SKM-1 (cell line): Measurements from ENCODE around the gene FCGBP.

Source experiments
- DNase-seq: peaks from one replicate; lab custom pipeline; 2025; ENCODE audit not compliant: unreplicated experiment; lab: John Stamatoyannopoulos, UW

FCGBP gene

DNA sequence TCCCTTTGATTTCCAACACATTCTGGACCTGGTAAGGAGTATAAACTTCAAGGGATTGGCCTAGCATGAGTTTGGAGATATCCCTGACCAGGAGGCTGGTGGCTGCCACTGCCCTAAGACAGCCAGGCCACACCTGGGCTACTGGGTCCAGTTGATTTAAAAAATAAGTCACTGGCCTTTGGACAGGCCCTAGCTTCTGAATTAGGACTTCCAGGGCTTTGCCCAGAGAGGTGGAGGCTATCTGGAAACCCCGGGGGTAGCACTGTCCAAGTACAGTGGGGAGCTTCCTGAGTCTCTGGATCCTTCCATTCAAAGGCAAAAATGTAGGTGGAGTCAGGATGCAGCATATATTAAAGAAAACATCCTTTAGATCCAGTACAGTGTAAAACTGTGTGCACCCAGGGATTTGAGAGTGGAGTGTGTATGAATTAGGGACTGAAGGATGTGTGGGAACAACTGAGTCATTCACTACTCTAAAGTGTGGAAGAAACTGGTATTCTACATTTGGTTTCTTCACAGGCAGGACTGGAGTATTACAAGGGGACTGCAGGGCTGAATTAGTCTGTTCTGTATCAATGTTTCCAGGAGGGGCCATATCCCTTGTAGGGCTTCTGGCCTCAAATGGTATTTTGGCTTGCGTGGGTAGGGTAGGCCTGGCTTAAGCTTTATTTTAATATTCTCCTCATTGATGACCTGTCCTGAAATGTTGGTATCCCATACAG, 14.8 kb upstream of the FCGBP start:
- no peak for DNase-seq

DNA sequence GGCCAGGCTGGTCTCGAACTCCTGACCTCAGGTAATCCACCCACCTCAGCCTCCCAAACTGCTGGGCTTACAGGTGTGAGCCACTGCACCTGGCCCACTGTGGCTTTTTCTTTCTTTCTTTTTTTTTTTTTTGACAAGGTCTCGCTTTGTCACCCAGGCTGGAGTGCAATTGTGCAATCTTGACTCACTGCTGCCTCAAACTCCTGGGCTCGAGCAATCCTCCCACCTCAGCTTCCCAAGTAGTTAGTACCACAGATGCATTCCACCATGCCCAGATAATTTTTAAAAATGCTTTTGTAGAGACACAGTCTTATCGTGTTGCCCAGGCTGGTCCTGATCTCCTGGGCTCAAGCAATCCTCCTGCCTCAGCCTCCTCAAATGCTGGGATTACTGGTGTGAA, 12.1 kb upstream of the FCGBP start:
- no peak for DNase-seq

DNA sequence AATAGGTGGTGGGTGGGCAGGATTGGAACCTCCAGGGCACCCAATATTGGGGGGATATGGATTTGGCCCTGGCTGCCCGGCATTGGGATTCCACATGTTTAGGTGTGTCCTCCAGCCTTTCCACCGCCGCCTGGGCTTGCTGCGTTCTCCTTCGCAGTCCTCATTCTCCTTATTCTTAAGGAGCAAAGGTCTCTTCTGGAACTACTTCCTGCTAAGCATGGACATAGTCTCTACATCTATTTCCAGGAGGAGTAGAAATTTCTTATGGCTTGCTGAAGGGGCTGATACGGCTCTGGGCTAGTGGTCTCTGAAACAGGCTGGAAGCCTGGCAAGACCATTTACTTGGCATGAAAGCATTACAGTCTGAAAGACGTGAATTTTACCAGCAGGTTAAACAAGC, 9.2 kb upstream of the FCGBP start:
- DNase-seq: no peak

DNA sequence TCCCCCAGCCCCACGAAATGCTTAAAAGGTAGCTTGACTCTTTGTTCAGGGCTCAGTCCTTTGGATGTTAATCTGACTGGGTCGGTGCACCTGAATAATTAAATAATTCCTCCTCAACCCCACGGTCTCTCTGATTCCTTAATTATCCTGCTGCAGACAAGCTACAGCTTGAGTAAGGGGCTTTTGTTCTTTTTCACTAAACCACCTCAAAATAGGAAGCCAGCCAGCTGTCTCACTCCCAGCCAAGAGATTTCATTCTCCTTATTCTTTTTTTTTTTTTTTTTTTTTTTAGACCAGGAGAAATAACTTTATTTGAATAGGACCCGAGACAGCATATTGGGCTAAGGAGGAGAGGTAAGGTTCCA, 7.9 kb upstream of the FCGBP start:
- no peak for DNase-seq

DNA sequence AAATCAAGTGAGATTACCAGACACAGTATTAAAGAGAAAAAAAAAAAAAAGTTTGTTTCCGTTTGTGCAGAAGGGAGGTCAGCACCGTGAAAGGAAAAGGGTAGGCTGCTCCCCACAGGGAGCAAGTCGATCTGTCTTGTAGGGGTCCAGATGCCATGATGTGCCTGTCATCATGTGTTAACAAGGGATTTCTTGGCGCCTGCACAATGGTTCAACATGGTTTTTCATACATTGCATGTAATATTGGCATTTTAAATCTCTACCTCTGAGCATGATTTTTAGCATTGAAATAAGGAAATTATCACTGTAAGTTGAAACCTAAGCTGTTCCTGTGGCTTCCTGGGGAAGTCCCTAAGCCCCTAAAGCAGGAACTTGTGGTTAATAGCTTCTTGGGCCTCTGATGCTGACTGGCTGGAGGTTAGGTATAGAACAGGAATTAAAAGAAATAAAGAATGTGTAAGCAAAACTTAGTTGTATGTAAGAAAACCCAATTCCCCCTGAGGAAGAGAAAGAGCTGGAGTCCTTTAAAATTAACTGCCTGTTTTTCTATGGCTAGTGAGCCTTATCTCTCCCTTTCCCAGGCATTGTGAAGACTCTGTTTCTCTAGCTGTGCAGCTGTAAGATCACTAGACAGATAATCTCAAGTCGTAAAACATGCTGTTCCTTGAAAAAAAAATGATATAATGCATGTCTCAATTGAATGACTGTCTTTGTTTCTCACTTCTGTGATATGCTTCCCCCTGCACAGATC, 7.4 kb upstream of the FCGBP start:
- peak; percentile 63 for DNase-seq

DNA sequence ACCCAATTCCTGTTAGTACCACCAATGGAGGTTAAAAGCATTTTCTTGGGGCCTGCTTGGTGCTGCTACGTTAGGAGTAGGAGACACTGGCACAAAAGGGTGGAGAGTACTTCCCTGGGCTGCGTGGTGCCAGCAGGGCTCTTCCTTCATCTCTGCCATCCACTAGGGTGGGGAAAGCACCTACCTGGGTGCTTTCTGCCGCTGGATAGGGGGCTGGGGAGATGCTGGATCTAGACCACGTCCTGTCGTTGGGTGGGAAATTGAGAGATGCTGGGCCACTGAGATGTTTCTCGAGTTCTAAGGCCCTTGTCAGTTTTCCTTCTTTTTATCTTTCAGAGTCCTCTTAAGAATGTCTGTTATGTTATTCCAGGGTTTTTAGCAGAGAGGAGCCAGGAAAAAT, 6.7 kb upstream of the FCGBP start:
- DNase-seq: no peak

DNA sequence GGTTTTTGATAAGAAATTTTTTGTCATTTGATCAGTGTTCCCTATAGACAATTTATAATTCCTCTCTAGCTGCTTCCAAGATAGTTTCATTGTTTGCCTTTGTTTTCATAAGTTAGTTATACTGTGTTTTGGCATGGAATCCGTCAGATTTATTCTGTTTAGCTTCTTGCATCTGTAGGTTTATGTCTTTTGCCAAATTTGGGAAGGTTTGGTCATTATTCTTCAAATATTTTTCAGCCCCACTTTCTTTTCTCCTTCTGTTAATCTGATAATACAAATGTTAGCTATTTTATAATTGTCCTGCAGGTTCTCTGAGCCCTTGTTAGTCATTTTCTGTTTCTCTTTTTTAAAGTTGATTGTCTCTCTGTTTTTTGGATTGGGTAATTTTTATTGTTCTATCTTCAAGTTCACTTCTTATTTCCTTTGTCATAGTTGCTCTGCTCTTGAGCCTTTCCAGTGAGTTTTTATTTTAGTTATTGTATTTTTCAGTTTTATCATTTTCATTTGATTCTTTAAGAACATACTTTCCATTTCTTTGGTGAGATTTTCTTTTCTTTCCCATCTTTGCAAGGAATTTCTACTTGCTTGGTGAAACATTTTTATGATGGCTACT, 5.9 kb upstream of the FCGBP start:
- no peak for DNase-seq

DNA sequence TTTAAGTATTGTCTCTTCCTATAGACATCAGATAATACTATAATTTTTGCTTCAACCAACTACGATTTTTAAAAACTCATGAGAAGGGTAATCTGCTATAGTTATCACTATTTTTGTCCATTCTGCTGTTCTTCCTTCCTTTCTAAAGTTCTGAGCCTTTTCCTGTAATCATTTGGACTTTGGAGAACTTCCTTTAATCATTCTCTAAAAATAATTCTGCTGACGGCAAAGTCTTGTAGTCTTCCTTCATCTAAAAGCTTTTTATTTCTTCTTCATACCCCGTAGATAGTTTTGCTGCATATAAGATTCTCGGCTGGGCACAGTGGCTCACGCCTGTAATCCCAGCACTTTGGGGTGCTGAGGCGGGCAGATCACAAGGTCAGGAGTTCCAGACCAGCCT, 5.1 kb upstream of the FCGBP start:
- DNase-seq: no peak

DNA sequence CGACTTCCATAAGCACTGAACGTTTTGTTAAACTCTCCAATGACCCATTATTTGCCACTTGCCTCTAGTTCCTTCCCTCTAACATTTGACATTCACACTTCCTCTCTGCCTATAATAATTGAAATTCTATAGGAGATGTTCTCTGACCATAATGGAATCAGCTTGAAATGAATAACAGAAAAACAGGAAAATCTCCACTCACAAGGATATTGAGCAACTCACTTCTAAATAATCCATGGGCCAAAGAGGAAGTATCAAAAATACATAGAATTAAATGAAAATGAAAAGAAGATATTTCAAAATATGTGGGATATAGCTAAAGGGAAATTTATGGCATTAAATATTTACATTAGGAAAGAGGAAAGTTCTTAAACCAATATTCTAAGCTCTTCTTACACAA, 3.4 kb upstream of the FCGBP start:
- no peak for DNase-seq

DNA sequence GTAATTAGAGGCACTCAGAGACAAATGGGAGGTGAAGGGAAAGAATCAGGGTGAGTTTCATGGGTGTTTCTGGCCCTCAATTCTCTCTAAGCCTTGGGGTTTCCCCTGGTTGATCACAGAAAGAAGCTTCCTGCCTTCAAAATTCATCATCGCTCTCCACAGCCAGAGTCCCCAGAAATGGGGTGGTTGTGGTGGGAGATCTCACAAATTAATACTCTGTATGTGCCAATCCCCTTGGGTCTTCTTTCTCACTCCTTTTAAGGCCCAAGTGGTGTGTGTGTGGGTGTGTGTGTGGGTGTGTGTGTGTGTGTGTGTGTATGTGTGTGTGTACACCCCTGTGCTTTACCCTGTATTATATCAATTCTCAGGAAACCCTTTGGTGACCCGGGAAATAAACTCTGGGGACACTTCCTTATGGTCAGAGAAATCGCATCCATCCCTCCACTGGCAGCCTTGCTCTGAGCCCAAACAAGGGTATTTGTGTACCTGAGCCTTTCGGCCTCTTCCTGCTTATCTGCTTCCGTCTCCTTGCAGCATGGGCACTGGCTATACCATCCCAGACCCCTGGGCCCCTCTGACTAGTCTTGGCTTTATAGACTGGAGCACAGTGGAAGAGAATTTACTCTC, 2.8 kb upstream of the FCGBP start:
- DNase-seq: no peak

DNA sequence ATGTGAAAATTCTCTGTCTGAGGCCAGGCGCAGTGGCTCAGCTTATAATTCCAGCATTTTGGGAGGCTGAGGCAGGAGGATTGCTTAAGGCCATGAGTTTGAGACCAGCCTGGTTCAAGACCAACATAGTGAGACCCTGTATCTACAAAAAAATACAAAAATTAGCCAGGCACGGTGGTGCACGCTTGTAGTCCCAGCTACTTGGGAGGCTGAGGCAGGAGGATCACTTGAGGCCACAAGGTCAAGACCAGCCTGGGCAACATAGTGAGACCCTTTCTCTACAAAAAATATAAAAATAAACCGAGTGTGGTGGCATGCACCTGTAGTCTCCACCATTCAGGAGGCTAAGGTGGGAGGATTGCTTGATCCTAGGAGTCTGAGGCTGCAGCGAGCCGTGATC, 2.2 kb upstream of the FCGBP start:
- no peak for DNase-seq

DNA sequence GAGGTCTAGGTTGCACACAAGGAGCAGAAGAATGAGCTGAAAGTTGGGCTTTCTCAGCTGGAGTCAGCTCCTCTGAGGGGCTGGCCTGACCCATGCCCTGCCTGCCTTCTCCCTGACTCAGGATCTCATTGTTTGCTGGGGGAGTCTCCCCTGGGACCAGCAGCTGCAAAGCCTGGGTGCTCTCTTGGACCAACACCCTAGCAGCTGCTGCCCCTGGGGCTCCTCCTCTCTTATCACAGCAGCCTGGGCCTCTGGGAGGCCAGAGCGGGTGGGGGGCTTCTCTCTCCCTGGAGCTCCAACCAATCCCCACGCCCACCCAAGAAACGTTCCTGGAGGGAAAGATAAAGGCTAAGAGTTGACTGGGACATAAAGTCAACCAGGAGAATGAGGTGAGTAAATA, 1.6 kb upstream of the FCGBP start:
- DNase-seq: no peak

DNA sequence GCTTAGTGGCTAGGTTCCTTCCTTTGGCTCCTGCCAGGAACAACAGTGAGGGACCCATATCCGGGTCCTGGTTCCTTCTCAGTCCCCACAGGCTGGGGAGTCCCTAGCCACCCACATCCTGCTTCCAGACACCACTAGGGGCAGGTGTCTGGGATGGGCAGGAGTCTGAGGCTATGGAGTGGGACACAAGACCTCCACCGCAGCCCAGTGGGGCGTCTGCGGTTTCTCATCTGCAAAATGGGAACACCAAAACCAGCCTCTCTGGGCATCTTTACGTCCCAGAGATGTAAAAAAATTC, 879 bp upstream of the FCGBP start:
- DNase-seq: no peak

DNA sequence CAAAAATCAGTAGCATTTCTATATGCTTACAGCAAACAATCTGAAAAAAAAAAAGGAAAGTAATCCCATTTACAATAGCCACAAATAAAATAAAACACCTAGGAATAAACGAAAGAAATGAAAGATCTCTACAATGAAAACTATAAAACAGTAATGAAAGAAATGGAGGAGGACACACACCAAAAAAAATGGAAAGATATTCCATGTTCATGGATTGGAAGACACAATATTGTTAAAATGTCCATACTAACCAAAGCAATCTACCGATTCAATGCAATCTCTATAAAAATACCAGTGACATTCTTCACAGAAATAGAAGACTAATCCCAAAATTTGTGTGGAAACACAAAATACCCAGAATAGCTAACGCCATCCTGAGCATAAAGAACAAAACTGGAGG, 4.7 kb downstream of the FCGBP start:
- DNase-seq: no peak

DNA sequence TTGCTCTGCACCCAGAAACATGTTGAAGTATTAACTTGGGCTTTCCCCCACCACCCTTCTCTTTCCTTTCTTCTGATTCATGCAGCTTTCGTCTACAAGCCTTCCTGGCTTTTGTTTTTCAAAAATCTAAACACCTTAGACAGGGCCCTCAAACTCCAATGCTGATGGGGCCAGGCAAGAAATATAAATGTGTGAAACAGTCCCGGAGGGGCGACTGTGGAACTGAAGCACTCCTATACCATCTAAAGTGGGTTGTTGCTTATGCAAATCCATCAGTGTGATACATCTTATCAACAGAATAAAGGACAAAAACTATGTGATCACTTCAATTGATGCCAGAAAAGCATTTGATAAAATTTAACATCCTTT, 6.1 kb downstream of the FCGBP start:
- no peak for DNase-seq

DNA sequence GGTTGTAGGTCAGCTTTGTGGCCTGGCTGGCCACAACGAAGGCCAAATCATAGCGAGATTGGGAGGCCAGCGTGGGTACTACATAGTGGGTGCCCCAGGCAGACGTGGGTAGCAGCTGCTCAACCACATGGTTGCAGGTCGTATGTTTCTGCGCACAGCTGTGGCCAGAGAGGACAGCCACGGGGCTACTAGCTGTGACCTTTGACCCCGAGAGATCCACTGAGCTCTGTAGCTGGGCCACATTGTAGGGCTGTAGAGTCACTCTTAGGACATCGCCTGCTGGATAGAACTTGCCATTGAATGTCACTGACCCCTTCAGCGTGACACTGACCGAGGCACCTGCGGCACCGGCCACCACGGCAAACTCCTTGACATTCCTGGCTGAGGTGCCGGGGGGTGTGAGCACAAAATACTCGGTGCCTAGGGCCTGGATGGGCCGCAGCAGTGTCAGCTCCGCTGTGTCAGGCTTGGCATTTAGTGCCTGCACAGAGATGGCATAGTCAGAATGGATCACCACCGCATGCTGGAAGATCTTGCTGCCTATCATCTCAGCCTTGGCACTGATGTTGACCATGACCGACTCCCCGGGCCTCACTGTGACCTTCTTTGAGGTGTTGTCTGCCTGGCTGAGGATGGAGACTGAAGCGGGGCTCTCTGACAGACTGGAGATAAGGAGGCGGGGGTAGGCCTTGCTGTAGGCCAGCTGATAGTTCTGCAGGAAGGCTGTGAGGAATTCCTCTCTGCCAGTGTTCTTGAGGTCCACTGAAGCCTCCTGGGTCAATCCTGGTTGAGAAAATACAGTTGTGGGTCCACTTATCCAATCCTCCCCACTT, 6.7 kb downstream of the FCGBP start:
- no peak for DNase-seq

DNA sequence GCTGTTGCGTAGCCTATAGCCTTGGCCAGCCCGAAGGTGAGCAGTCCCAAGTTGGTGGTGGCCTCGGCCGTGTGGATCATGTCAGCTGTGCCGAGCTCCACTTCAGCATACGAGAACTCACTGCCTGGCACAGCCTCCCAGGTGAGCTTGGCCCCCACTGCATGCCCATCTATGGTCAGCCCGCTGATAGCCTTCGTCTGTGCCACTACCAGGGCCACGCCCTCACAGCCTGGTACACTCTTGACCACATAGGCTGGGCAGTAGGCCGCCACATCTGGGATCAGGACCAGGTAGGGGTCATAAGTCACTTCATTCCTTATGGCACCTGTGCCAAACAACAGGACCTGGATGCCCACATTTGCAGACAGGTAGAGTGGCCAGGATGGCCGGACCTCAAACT, 7.4 kb downstream of the FCGBP start:
- no peak for DNase-seq

DNA sequence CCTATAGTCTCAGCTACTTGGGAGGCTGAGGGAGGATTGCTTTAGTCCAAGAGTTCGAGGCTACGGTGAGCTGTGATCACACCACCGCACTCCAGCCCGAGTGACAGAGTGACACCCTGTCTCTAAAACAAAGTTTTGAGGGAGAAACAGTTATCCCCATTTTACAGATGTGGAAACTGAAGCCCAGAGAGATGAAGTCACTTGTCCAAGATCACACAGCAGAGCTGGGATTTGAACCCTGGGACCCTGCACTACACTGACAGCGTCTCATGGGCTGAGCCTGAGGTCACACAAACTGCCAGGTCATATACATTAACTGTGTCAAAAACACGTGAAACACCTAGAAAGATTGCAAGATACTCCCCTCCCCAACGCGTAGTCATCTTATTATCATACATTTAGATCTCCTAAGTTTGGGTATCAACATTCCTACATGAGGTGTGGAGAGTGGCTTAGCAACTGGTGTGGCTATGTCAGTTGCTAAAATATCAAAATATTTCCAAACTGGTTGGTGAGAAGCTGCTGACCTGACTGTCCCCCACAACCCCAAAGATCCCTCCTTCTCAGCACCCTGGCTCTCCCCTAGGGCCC, 8.2 kb downstream of the FCGBP start:
- no peak for DNase-seq

DNA sequence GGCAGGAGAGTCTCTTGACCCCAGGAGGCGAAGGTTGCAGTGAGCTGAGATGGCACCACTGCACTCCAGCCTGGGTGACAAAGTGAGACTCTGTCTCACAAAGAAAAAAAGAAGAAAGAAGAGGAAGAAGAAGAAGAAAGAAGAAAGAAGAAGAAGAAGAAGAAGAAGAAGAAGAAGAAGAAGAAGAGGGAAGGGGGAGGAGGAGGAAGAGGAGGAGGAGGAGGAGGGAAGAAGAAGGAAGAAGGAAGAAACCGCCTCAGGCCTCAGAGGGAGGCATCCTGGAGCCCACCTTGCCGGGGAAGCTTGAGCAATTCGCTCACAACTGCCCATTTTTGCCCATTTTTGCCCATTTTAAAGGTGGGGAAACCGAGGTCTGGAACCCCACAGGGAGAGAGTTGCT, 9.5 kb downstream of the FCGBP start:
- no peak for DNase-seq

DNA sequence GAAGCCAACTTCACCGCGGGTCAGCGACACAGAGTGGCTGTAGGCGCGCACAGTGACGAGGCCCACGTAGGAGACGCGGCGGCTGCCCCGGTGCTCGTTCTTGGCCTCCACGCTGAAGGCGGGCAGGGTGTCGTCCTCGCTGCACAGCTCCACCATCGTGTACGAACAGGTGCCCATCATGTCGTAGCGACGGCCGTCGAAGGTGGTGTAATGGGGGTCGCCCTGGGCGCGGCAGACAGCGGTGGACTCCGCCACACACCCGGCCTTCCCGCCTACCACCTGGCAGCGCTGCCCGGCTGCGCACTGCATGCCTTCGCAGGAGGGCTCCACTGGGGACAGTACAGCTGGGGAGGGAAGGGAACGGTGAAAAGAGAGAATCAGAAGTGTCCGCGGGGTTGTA, 10.0 kb downstream of the FCGBP start:
- no peak for DNase-seq

DNA sequence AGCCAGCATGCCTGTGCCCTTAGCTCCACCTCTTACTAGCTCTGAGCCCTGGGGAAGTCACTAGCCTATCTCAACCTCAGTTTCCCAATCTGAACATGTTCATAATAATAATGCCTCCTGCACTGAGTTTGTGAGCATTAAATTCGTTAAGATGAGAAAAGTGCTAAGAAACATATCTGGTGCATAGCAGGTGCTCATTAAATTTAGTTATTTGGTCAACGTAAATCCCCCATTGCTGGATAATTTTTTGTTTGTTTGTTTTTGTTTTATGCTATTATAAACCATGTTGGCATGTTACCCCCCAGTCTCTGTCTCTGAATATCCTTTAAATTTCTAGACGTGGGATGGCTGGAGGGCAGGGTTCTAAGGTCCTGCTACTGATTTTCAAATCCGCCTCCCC, 10.6 kb downstream of the FCGBP start:
- no peak for DNase-seq
